ENCODE results near the gene GREM1. TPM values are rescaled to one million over a fixed set of nuclear protein-coding genes. Genes with fewer than 3 reads are reported as not detected.

The GREM1 gene
- total and polyA plus RNA-seq, 2 experiments from 2014 or later: 0.27 to 1.0 TPM

GRCh38 chr15:32692286-32692685 lies 25.5 kb upstream of the GREM1 start:
- Mint-ChIP-seq H3K4me1 (peaks cover 8% of the 10 kb centered on the region; the same call in 2 of the 3 replicates), H3K9me3 (no peaks in the 10 kb centered on the region), H3K4me3 (no peak overlapping the region), H3K27ac (no peak overlapping the region), H3K36me3 (ENCODE audit: low read depth) (no peaks in the 10 kb centered on the region), H3K27me3 (ENCODE audit: insufficient read depth, low read depth, poor library complexity) (no peaks in the 10 kb centered on the region)
- Histone ChIP-seq H3K36me3 (ENCODE audit: insufficient read depth) (no peaks in the 10 kb centered on the region), H3K27ac (ENCODE audit: low read depth) (no peak overlapping the region), H3K4me3 (no peak overlapping the region), H3K9me2 (ENCODE audit: insufficient read depth) (peaks cover 9% of the 10 kb centered on the region; the same call in 1 of the 2 replicates), H3K4me1 (ENCODE audit: insufficient read depth) (0 out of 2 replicates have a peak, but pooled peaks cover 3% of the 10 kb centered on the region), H2AFZ (no peak overlapping the region), H3K79me2 (replicated peaks; ENCODE audit: insufficient read depth) (no peaks in the 10 kb centered on the region), H3F3A (replicated peaks; ENCODE audit: low read depth) (no peaks in the 10 kb centered on the region), H3K4me2 (no peak overlapping the region), H3K27me3 (ENCODE audit: insufficient read depth) (no peaks in the 10 kb centered on the region), H4K20me1 (replicated peaks; ENCODE audit: insufficient read depth) (no peaks in the 10 kb centered on the region; the same call in 1 of the 2 replicates)
- TF ChIP-seq JUNB (IDR thresholded peaks at IDR 0.05; ENCODE audit: unreplicated experiment) (no peak), EZH2phosphoT487 (IDR thresholded peaks at IDR 0.05; ENCODE audit: unreplicated experiment) (no peak), ZNF331 (CRISPR knock-in tag; IDR thresholded peaks at IDR 0.05; ENCODE audit: low read depth) (no peak), NANOG (IDR thresholded peaks at IDR 0.05; ENCODE audit: borderline replicate concordance) (no peak), POLR2AphosphoS5 (IDR thresholded peaks at IDR 0.05; ENCODE audit: low read depth) (no peak), REST (IDR thresholded peaks at IDR 0.05; ENCODE audit: unreplicated experiment) (no peak)
- DNase-seq (ENCODE audit: low spot score): no peak
- ATAC-seq: no peak

DNA sequence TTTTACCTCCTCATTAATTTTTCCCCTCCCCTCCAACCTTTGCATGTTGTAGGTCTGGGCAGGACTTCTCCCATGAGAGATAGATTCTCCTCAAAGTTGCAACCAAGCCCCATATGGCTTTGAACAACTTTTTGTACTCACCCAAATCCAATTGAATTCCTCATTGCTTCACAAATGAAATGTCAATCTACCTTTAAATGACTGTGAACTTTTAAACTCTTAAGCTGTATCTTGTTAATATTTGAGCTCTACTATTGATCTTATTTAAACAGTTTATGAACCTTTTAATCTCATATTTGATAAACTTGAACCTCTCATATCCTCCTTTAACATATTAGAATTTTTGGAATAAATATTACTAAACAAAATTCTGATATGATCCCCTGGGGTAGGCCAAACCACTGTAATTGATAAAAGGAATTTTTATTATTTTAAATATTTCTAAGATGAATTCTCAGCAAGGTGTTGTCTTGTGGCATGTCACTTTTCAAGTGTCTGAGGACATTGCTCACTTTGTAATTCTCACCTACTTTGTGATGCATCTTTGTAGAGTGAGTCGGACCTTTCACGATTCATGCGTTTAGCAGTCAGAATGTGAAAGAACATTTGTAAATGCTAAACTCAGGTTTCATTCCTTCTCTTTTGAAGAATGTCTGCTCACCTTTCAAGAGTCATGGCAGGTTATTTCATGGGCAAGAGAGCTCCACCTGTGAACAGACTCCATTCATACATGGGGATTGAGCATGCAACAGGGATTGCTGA lies 23.4 kb upstream of the GREM1 start:
- Mint-ChIP-seq H3K27ac (no peak overlapping the region), H3K4me3 (no peak overlapping the region), H3K27me3 (ENCODE audit: insufficient read depth, low read depth, poor library complexity) (no peaks in the 10 kb centered on the region), H3K9me3 (peaks cover 3% of the 10 kb centered on the region; the same call in 2 of the 3 replicates), H3K4me1 (peaks cover 14% of the 10 kb centered on the region; the same call in 2 of the 3 replicates), H3K36me3 (ENCODE audit: low read depth) (peaks cover 7% of the 10 kb centered on the region; the same call in 1 of the 3 replicates)
- Histone ChIP-seq H4K20me1 (replicated peaks; ENCODE audit: insufficient read depth) (no peaks in the 10 kb centered on the region; the same call in 1 of the 2 replicates), H3F3A (replicated peaks; ENCODE audit: low read depth) (no peaks in the 10 kb centered on the region), H3K4me1 (ENCODE audit: insufficient read depth) (0 out of 2 replicates have a peak, but pooled peaks cover 3% of the 10 kb centered on the region), H3K9me2 (ENCODE audit: insufficient read depth) (peaks cover 13% of the 10 kb centered on the region; the same call in 1 of the 2 replicates), H3K27me3 (ENCODE audit: insufficient read depth) (no peaks in the 10 kb centered on the region), H3K79me2 (replicated peaks; ENCODE audit: insufficient read depth) (no peaks in the 10 kb centered on the region), H3K27ac (ENCODE audit: low read depth) (no peak overlapping the region), H3K4me3 (no peak overlapping the region), H2AFZ (no peak overlapping the region), H3K4me2 (no peak overlapping the region), H3K36me3 (ENCODE audit: insufficient read depth) (no peaks in the 10 kb centered on the region)
- no peak for DNase-seq (ENCODE audit: low spot score)
- TF ChIP-seq ETS1 (IDR thresholded peaks at IDR 0.05) (no peak), REST (IDR thresholded peaks at IDR 0.05; ENCODE audit: unreplicated experiment) (no peak), CREB1 (CRISPR knock-in tag; IDR thresholded peaks at IDR 0.05; ENCODE audit: low read depth) (no peak), POLR2AphosphoS5 (IDR thresholded peaks at IDR 0.05; ENCODE audit: low read depth) (no peak), ZNF114 (CRISPR knock-in tag; IDR thresholded peaks at IDR 0.05) (no peak), CTCF (conservative IDR thresholded peaks at IDR 0.05; ENCODE audit: low read depth in 2 of 2) (no peak)
- no peak for ATAC-seq

All from GM23338 (cell line).